NCI-H187 treated with DMSO at 0.1 percent for 48 hours (cell line): ENCODE results near the gene DUSP28.
"Not testable (repeated sequence)": the region's sequence is repeated elsewhere in the genome, so short reads cannot be mapped to it uniquely, and the experiment has no call there.

Experiments
- DNase-seq: peaks from one replicate; lab custom pipeline; 2025; lab: John Stamatoyannopoulos, UW

DUSP28 gene

GRCh38 chr2:240527153-240527750 lies 32.9 kb upstream of the DUSP28 start:
- no peak for DNase-seq

- DNase-seq = no peak
These were observed 31.6 kb upstream of the DUSP28 start for GRCh38 chr2:240528406-240529040.

GRCh38 chr2:240529344-240529999 lies 30.7 kb upstream of the DUSP28 start:
- no peak for DNase-seq

GRCh38 chr2:240530181-240530580 lies 30.0 kb upstream of the DUSP28 start:
- no peak for DNase-seq

GRCh38 chr2:240531038-240531437 lies 29.1 kb upstream of the DUSP28 start:
- DNase-seq = no peak

GRCh38 chr2:240532031-240532775 lies 28.0 kb upstream of the DUSP28 start:
- DNase-seq = no peak

GRCh38 chr2:240538031-240538780 lies 22.0 kb upstream of the DUSP28 start:
- DNase-seq = no peak

GRCh38 chr2:240539101-240539500 lies 21.1 kb upstream of the DUSP28 start:
- DNase-seq = not testable (repeated sequence)

- DNase-seq = no peak
These were observed 20.3 kb upstream of the DUSP28 start for GRCh38 chr2:240539906-240540305.

GRCh38 chr2:240551288-240551687 lies 8.9 kb upstream of the DUSP28 start:
- no peak for DNase-seq

GRCh38 chr2:240551811-240552210 lies 8.3 kb upstream of the DUSP28 start:
- no peak for DNase-seq

GRCh38 chr2:240553956-240554480 lies 6.1 kb upstream of the DUSP28 start:
- no peak for DNase-seq

- DNase-seq = no peak
These were observed 5.2 kb upstream of the DUSP28 start for GRCh38 chr2:240554767-240555493.

GRCh38 chr2:240555541-240556250 lies 4.5 kb upstream of the DUSP28 start:
- DNase-seq = no peak

- no peak for DNase-seq
These were observed 3.5 kb upstream of the DUSP28 start for GRCh38 chr2:240556553-240557100.

- DNase-seq = no peak
These were observed 2.9 kb upstream of the DUSP28 start for GRCh38 chr2:240557101-240557751.

- DNase-seq = no peak
These were observed 2.3 kb upstream of the DUSP28 start, which contains the start of gene ANKMY1 for GRCh38 chr2:240557808-240558207. Gene ANKMY1 (minus strand): TSS chr2:240557988. CDS start chr2:240557335, 653 bp downstream.

GRCh38 chr2:240558236-240558761 lies 1.9 kb upstream of the DUSP28 start:
- DNase-seq = no peak

GRCh38 chr2:240559286-240559685 lies 871 bp upstream of the DUSP28 start:
- DNase-seq = no peak
